Kidney (tissue), 14 donors: ENCODE results near the gene GRHL3. TPM values are rescaled to one million over a fixed set of nuclear protein-coding genes. Genes with fewer than 3 reads are reported as not detected.

Experiments used
- DNase-seq, 5 donors: peaks; one replicate each; pipeline ENCODE4 v3.0.0-alpha.2; 2013 to 2020
- FAIRE-seq: peaks from 2 replicates; lab custom pipeline; 2012; peaks lifted over from hg19 to GRCh38; lab: Jason Lieb, UNC
- H3K27ac ChIP-seq, 2 donors: one replicate each; pipeline ENCODE4 v1.7.0; 2013; ENCODE audit warnings: low read depth in 2 of 2, low read length in 2 of 2, inconsistent platforms in 1 of 2
- H3K27me3 ChIP-seq: one replicate; pipeline ENCODE4 v1.7.1; 2013; ENCODE audit warnings: low read length, inconsistent platforms; ENCODE audit not compliant: control insufficient read depth, insufficient read depth
- H3K36me3 ChIP-seq, 3 donors: one replicate each; pipeline versions ENCODE4 v1.7.0 to v1.7.1; 2013; ENCODE audit warnings: low read length in 3 of 3, control low read depth in 1 of 3, inconsistent platforms in 1 of 3; ENCODE audit not compliant: insufficient read depth in 3 of 3, control insufficient read depth in 2 of 3
- H3K4me1 ChIP-seq, 3 donors: one replicate each; pipeline versions ENCODE4 v1.7.0 to v1.7.1; 2013; ENCODE audit warnings: low read length in 3 of 3, inconsistent platforms in 1 of 3, low read depth in 1 of 3; ENCODE audit not compliant: control insufficient read depth in 2 of 3, insufficient read depth in 2 of 3
- H3K4me3 ChIP-seq, 3 donors: one replicate each; pipeline versions ENCODE4 v1.7.0 to v1.8.1; 2013; ENCODE audit warnings: low read length in 3 of 3, control low read depth in 1 of 3, inconsistent platforms in 1 of 3
- H3K9ac ChIP-seq, 3 donors: one replicate each; pipeline versions ENCODE4 v1.7.0 to v1.7.1; 2013; ENCODE audit warnings: low read length in 3 of 3, control low read depth in 1 of 3, inconsistent platforms in 1 of 3
- H3K9me3 ChIP-seq, 3 donors: one replicate each; pipeline versions ENCODE4 v1.7.0 to v1.7.1; 2013; ENCODE audit warnings: low read length in 3 of 3, control low read depth in 1 of 3, inconsistent platforms in 1 of 3; ENCODE audit not compliant: control insufficient read depth in 2 of 3, insufficient read depth in 1 of 3
- intact Hi-C: fragments of 100-400 bp; cut with DNase I; formaldehyde crosslinking; loops from one replicate; pipeline ENCODE4 v1.11.1; 2022
- polyA plus RNA-seq: library from polyadenylated mRNA; stranded (reverse); fragments of 350-450 nt; fragmentation: Illumina TruSeq; extraction: RNeasy Lipid Tissue Mini Kit (QIAGEN cat#74804); gene quantifications from one replicate; pipeline ENCODE4 v1.2.3, GENCODE V29; 2014; ENCODE audit warnings: low read depth, low replicate concordance; ENCODE audit not compliant: insufficient read depth
- total RNA-seq: library from RNA; stranded (reverse); fragmentation: NEBNext Ultra II Directional; extraction: Animal tissue kit (Norgen Biotek cat#: 25700); gene quantifications from one replicate; pipeline ENCODE4 v1.2.1, GENCODE V29; 2021
- TF ChIP-seq, protein P1 (sequence below): IDR thresholded peaks from 3 replicates; pipeline ENCODE4 v1.5.1; 2012; ENCODE audit warnings: mild to moderate bottlenecking, moderate library complexity, borderline replicate concordance; ENCODE audit not compliant: insufficient read depth; ENCODE audit errors: extremely low read depth
- donor health status: control.
- donor health status: control.
- donor health status: control.
- donor health status: control.
- donor health status: control.
- donor health status: DM: yes; HTN: yes; CAD: no.
- donor health status: Normal renal cell carcinoma (clear cell type).

GRHL3 gene
- total and polyA plus RNA-seq, 2 donors from 2014 or later = 0.32 to 1.7 TPM

DNA sequence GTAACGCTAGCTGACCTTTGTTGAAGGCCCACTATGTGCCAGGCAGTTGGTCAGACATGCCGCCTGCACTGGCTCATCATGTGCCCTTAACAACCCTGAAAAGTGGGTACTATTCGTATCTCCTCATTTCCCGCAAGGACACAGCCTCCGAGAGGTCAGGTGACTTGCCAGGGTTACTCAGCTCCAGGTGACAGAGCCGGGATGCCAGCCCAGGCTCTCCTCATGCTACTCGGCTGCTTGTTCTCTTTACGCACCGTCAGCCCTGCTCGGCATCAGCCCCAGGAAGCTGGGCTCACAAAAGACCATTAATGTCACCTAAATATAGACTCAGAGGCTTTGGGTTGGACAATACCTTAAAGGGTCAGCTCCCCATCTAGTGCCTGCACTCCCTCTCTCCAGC, 29.0 kb downstream of the GRHL3 start:
- no peaks in the 10 kb centered on the region for H3K36me3 ChIP-seq
- TF ChIP-seq, protein P1, sequence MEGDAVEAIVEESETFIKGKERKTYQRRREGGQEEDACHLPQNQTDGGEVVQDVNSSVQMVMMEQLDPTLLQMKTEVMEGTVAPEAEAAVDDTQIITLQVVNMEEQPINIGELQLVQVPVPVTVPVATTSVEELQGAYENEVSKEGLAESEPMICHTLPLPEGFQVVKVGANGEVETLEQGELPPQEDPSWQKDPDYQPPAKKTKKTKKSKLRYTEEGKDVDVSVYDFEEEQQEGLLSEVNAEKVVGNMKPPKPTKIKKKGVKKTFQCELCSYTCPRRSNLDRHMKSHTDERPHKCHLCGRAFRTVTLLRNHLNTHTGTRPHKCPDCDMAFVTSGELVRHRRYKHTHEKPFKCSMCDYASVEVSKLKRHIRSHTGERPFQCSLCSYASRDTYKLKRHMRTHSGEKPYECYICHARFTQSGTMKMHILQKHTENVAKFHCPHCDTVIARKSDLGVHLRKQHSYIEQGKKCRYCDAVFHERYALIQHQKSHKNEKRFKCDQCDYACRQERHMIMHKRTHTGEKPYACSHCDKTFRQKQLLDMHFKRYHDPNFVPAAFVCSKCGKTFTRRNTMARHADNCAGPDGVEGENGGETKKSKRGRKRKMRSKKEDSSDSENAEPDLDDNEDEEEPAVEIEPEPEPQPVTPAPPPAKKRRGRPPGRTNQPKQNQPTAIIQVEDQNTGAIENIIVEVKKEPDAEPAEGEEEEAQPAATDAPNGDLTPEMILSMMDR = no peak
- FAIRE-seq (no peak), DNase-seq (no peak)
- no peaks in the 10 kb centered on the region for H3K4me1 ChIP-seq
- intact Hi-C loops = no loop called here
- H3K9ac ChIP-seq = no peak overlapping the region
- no peak overlapping the region for H3K27ac ChIP-seq
- no peaks in the 10 kb centered on the region for H3K27me3 ChIP-seq
- H3K4me3 ChIP-seq = no peak overlapping the region
- no peaks in the 10 kb centered on the region for H3K9me3 ChIP-seq

DNA sequence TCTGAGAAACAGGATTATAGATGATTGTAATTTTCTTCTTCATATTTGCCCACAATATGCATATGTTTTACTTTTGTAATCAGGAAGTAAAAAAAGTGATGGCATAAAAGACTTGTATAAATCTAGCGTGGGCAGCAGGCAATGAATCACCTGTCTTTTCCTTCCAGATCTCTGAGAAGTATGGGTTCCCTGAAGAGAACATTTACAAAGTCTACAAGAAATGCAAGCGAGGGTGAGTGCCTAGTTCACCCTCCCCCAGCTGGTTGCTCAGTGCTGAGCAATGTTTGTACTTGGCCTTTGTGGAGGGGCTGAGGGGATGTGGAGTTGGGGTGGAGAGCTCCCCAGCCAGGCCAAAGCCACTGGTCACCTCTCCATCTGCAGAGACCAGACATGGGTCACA, 30.7 kb downstream of the GRHL3 start:
- Histone ChIP-seq H3K36me3 (no peaks in the 10 kb centered on the region), H3K4me1 (no peaks in the 10 kb centered on the region), H3K27ac (no peak overlapping the region), H3K27me3 (no peaks in the 10 kb centered on the region), H3K4me3 (no peak overlapping the region), H3K9ac (no peak overlapping the region), H3K9me3 (no peaks in the 10 kb centered on the region)
- intact Hi-C loops = no loop called here
- FAIRE-seq (no peak), DNase-seq (peak in 1 of 5 donors; percentile 3)
- TF ChIP-seq, protein P1 = no peak

DNA sequence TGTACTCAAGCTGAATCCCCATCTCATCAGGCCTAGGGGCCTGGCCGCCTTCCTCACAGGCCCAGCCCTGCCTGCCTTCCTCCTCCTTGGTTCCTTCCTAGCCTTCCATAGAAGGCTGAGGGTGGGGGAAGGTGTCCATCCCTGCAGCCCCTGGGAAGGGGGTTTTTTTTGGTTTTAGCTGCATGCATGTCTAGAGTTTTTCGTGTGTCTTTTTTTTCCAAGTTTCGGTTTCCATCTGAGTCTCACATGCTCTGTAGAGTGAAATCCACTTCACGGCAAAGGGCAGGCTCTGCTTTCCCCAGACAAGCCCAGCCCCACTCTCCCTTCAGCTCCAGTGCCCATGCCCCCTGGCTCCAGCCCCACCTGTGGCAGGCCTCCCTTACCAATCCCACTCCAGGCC, 32.1 kb downstream of the GRHL3 start:
- FAIRE-seq (no peak), DNase-seq (peak in 1 of 5 donors; percentile 15)
- Histone ChIP-seq H3K4me3 (no peak overlapping the region), H3K4me1 (no peaks in the 10 kb centered on the region), H3K36me3 (no peaks in the 10 kb centered on the region), H3K27me3 (no peaks in the 10 kb centered on the region), H3K9ac (no peak overlapping the region), H3K9me3 (no peaks in the 10 kb centered on the region), H3K27ac (no peak overlapping the region)
- intact Hi-C loops = no loop called here
- TF ChIP-seq, protein P1 = no peak
